IPS-18c (cell line): ENCODE results near the gene SLC2A13.
"Not testable (repeated sequence)": the region's sequence is repeated elsewhere in the genome, so short reads cannot be mapped to it uniquely, and the experiment has no call there.

Source experiments
- H3K4me3 ChIP-seq: 2 replicates; pipeline ENCODE4 v1.7.0; 2013; ENCODE audit warnings: low read depth, mild to moderate bottlenecking, low read length, moderate library complexity; ENCODE audit not compliant: insufficient read depth
- H3K9me3 ChIP-seq: one replicate; pipeline ENCODE4 v1.6.1; 2013; ENCODE audit warnings: mild to moderate bottlenecking, low read length, moderate library complexity; ENCODE audit not compliant: control insufficient read depth, insufficient read depth

The SLC2A13 gene

DNA sequence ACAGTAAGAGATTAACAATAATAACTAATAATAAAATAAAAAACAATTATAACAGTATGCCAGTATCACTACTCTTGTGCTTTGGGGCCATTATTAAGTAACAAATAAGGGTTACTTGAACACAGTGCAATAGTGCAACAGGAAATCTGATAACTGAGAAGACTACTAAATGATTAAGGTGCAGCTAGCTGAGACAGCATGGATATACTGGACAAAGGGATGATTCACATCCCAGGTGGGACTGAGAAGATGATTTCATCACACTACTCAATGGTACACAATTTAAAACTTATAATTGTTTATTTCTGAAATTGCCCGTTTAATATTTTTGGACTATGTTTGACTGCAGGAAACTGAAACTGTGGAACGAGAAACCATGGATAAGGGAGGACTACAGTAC lies 317.6 kb downstream of the SLC2A13 start:
- H3K9me3 ChIP-seq = no peaks in the 10 kb centered on the region
- no peak overlapping the region for H3K4me3 ChIP-seq

DNA sequence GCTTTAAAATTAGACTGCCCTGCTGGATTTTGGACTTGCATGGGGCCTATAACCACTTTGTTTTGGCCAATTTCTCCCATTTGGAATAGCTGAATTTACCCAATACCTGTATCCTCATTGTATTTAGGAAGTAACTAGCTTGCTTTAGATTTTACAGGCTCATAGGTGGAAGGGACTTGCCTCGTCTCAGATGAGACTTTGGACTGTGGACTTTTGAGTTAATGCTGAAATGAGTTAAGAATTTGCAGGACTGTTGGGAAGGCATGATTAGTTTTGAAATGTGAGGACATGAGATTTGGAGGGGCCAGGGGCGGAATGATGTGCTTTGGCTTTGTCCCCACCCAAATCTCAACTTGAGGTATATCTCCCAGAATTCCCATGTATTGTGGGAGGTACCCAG lies 320.1 kb downstream of the SLC2A13 start:
- not testable (repeated sequence) for H3K4me3 ChIP-seq, H3K9me3 ChIP-seq

DNA sequence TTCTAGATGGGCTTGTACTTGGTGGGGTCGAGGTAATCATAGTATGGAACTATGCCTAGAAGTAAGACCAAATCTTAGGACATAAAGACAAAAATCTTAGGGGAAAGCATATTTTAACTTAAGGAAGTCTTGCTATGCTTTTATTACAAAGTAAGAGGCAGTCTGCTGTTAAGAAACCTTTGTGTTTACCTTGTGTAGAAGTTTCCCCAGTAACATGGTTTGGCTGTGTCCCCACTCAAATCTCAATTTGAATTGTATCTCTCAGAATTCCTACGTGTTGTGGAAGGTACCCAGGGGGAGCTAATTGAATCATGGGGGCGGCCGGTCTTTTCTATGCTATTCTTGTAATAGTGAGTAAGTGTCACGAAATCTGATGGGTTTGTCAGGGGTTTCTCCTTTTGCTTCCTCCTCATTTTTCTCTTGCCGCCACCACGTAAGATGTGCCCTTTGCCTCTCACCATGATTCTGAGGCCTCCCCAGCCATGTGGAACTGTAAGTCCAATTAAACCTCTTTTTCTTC lies 323.8 kb downstream of the SLC2A13 start:
- no peak overlapping the region for H3K4me3 ChIP-seq

DNA sequence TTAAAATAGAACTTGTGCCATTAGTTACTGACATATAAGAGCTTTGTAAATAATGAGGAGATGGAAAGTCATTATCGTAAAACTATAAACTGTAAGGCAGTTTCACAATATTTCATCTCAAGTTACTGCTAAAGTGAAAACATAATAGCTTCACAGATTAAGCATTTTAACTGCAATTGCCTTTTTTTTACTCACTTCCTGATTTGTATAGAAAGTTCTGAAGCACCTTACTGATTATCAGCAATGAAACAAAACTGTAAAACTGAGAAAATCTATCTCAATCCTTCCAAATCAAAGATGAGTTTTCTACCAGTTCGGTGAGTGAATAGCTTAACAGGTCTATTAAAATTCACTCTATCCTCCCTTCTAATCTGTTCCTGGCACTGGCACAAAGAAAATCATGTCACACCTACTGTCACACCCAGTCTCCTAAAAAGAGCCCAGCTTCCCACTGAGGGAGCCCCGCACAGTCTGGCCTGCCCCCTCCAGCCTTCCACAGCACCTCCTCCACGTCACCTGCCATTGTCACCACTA lies 324.9 kb downstream of the SLC2A13 start:
- H3K4me3 ChIP-seq = no peak overlapping the region
- H3K9me3 ChIP-seq = no peaks in the 10 kb centered on the region

More for the DNA sequence above, 323.8 kb downstream of the SLC2A13 start:
- no peaks in the 10 kb centered on the region for H3K9me3 ChIP-seq

DNA sequence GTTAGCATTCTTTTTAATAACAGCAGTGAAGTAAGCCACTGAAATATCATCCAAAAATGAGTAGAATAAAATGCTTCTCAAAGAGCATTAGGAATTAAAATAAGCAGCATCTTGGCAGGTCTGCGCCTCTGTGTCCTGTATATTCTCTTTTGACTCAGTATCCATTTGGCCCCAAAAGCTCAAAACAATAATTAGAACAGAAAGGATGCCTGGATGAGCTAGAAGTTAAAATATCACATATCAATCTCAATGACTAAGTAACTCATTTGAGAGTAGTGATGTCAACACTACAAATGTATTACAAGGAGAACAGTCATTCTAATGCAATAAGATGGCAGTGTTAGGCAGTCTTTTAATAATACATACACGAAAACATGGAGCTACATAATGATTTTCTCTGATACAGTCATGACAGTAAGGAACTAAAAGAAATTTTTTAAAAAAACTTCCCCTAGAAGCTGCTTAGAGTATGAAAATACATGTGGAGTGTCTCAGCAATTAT lies 325.4 kb downstream of the SLC2A13 start:
- Histone ChIP-seq H3K9me3 (no peaks in the 10 kb centered on the region), H3K4me3 (no peak overlapping the region)

DNA sequence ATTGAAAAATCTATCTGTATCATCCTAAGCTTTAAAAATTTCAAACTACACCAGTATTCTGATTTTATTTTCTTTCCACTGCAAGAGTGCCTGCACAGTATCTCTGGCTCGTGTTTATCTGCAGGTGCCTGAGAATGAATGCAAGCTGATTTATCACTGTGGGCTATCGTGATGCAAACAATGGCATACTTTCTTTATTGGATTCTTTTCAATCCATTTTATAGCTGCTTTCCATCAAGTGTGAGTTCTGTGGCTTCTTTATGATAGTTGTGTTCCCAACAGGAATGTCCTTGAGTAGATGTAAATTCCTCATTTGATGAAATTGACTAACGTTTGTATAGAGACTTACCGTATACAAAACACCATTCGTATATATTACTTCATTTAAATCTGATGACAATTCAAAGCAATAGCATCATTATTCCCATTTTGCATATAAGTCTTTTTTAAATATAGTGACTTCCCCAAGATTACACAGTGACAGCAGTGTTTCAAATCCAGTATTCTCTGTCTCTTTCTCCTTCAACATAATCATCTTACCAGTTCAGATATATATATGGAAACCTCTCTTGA lies 326.0 kb downstream of the SLC2A13 start:
- Histone ChIP-seq H3K9me3 (no peaks in the 10 kb centered on the region), H3K4me3 (no peak overlapping the region)

DNA sequence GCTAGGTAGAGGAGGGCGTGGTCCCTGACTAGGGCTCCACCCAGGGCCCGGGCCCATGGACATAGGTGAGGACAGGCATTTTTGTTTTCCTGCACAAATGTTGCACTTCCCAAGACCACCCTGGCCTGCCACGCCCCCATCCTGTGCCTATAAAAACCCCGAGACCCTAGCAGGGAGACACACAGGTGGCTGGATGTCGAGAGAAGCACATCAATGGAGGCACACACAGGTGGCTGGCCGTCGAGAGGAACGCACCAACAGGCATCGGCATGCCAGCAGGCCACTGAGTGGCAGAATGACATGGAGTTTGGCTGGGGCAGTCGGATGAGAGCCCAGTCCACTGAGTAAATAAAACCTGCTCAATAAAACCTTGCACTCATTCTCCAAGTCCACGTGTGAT lies 328.4 kb downstream of the SLC2A13 start:
- H3K9me3 ChIP-seq = no peaks in the 10 kb centered on the region
- H3K4me3 ChIP-seq = no peak overlapping the region

DNA sequence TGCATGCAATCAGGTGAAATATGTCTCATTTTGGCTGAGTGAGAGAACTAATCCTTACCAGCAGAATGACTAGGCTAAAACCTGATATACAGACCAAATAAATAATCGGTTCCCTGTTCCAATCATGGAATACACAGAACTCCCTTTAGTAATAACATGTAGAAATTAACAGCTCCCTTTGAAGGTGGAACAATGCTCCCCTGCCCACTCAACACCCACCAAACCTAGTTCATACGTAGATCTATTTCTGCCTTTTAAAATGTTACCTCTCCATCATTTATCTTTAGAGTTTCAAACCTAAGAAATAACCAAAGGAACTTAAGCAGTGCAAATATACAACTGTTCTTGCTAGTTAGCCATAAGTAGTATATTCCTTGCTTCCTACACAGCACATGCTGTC lies 332.6 kb downstream of the SLC2A13 start:
- Histone ChIP-seq H3K4me3 (no peak overlapping the region), H3K9me3 (no peaks in the 10 kb centered on the region)

DNA sequence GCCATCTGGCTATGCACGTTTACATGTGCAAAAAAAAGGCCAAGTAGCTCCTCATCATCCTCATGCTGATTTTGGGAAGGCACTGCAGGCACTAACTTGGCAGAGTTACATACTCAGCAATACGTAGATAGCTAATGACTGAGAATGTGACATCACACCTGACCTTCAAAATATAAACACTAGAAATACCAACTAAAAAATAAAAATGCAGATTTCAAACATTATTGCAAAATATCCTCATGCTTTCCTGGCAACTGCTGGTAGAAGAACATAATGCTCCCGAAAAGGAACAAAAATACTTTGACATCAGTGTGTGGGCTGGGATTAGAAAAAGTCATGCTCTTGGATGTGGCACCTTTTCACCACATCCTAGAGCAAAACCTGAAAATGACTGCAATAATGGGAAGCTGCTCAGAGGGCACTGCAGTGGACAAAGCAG lies 333.0 kb downstream of the SLC2A13 start:
- Histone ChIP-seq H3K9me3 (no peaks in the 10 kb centered on the region), H3K4me3 (no peak overlapping the region)

DNA sequence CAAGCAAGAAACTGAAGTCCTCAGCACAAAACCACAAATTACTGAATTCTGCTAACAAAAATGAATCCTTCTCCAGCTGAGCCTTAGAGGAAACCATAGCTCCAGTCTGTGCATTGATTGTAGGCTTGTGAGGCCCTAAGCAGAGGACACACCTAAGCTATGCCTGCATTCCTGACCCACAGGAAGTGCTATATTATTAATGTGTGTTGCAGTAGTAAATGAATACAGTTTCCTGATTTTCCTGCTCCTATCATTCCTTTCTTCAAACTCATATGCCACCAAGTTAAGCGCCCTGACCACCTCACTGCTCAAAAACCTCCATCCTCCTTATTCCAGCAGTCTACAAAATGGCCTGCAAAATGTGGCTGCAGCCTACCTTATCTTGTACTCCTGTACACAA lies 334.4 kb downstream of the SLC2A13 start:
- Histone ChIP-seq H3K9me3 (no peaks in the 10 kb centered on the region), H3K4me3 (no peak overlapping the region)

DNA sequence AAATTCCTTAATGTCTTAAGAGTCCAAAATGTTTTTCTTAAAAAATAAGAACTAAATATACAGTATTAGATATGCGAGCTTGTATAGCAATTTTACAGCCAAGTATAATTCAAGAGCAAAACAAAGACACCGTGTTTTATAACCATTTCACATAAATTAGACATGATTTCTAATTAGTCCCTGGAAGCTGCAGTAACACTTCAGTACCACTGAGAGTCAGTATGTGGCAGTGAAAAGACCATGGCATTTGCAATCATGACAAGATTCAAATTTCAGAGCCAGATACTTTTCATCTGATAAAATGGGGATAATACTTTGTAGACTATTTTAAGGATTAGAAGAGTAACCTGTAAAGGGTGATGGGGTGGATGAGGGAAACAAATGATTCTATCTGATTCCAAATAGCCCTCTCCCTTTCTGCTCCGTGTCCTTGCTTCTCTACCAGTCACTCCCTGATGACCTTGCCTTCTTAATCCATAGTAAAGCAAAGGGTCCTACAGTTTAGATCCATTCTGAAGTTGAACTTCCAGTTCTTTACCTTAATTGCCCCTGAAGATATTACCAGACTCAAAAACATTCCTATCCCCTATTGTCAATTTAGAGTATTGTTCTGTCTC lies 340.8 kb downstream of the SLC2A13 start:
- no peaks in the 10 kb centered on the region for H3K9me3 ChIP-seq
- no peak overlapping the region for H3K4me3 ChIP-seq

DNA sequence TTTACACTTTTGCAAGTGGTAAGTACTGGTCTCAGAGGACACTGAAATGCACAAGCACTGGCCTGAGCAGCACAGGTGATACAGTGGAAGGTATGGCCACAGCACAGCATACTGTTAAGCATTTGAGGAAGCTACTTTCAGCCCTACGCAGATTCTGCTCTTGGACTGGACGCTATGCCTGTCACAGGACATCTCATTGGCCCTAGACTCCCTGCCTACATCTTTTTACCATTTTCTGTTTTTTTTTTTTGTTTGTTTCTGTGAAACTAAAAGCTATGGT lies 342.1 kb downstream of the SLC2A13 start:
- Histone ChIP-seq H3K4me3 (no peak overlapping the region), H3K9me3 (no peaks in the 10 kb centered on the region)

DNA sequence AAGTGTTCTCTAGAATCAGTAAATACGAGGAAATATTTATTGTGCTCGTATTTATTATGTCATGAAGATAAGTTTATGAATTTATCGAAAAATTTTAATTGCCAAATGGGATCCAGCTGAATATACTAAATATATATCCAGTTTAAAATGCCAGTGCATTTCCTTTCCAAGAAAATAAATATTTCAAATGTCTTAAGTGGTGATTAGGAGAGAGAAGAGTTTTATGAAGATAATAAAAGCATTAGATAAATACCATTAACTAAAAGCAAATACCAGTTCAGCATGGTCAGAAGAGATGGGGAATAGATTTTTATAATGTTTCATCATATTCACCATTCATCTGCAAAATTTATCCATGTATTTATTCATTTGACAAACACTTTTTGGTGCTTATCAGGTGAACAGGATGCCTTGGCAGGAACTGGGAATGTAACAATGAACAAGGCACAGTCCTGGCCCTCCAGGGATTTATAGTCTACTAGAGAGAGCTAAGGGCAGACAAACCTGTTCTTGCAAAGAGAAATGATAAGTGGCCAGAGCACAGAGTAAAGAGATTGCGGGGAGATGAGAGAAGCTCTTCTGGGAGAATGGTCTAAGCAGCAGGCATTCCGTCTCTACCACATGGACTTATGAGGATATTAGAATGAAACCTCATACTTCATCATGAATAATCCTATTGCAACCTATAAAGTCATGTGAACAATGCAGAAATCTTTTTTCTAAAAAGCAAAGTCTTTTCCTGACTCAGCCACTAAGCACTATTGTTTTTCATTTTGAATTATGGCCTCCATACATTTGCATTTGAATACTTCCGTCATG lies 342.6 kb downstream of the SLC2A13 start:
- no peak overlapping the region for H3K4me3 ChIP-seq

DNA sequence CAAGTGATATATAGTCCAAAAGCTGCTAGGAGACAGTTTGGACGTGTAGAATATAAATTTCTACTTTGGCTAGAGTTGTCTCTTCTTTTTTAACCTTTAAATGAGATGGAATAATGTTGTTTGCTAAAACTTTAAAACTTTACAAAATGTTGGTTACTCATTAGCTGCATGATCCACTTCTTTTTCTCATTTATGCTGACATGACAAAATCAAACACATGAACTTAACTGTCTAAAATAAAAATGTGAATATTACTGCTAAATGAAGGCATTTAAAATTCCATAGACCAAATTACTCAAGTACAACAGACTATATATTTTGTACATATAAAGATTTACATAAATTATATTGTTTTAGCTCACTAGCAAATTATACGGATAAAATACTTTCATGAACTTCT lies 350.4 kb downstream of the SLC2A13 start:
- Histone ChIP-seq H3K9me3 (no peaks in the 10 kb centered on the region), H3K4me3 (no peak overlapping the region)

More for the DNA sequence above, 342.6 kb downstream of the SLC2A13 start:
- H3K9me3 ChIP-seq = no peaks in the 10 kb centered on the region

DNA sequence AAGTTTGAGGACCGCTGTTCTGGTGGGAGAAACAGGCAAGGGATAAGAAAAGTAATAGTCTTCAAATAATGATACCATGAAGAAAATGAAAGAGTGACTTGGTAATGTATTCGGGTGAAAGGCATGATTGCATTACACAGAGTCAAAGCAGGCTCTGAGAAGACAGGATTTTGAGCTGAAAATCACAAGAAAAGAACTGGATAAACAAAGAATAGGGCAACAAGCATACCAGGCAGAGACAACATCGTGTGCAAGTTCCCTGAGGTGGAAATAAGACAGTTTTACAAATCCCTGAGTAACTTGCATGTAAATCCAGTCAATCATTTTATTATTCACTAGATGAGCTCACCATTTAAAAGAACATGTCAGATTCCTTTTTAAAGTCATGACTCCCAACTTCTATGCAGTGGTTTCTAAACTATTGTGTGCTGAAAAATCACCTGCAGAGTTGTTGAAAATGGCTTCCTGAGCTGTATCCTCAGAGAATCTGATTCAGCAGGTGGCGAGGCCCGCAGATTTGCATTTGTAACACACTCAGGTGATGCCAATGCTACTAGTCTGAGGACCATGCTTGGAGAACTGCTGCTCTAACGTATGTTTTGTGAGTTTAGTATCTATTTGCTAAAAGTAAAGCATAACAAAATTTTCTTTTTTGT lies 353.3 kb downstream of the SLC2A13 start:
- no peaks in the 10 kb centered on the region for H3K9me3 ChIP-seq
- no peak overlapping the region for H3K4me3 ChIP-seq

DNA sequence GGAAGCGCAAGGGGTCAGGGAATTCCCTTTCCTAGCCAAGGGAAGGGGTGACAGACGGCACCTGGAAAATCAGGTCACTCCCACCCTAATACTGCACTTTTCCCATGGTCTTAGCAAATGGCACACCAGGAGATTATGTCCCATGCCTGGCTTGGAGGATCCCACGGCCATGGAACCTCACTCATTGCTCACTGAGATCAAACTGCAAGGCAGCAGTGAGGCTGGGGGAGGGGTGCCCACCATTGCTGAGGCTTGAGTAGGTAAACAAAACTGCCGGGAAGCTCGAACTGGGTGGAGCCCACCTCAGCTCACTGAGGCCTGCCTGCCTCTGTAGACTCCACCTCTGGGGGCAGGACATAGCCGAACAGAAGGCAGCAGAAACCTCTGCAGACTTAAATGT lies 359.7 kb downstream of the SLC2A13 start:
- H3K4me3 ChIP-seq, H3K9me3 ChIP-seq: not testable (repeated sequence)

DNA sequence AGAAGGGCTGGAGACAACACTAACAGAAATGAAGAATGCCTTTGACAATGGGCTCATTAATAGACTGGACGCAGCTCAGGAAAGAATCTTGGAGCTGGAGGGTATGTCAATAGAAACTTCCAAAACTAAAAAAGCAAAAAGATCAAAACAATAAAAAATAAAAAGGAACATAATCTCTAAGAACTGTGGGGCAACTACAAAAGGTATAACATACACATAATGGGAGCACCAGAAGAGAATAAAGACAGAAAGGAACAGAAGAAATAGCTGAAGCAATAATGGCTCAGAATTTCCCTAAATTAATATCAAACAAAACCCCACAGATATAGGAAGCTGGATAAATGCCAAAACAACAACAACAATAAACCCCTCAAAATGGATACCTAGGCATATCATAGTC lies 362.2 kb downstream of the SLC2A13 start:
- H3K9me3 ChIP-seq = peaks cover 2% of the 10 kb centered on the region
- H3K4me3 ChIP-seq = no peak overlapping the region
